Prostate gland (tissue), 2 donors: Measurements from ENCODE around the gene NAPA. TPM values are rescaled to one million over a fixed set of nuclear protein-coding genes. Genes with fewer than 3 reads are reported as not detected.

Experiments used
- DNase-seq: peaks from one replicate; pipeline ENCODE4 v3.0.0-alpha.2; 2019; ENCODE audit warnings: low spot score
- H3K27ac ChIP-seq, 2 donors: fragments of 200-600 bp; sonication (generic); 2 replicates each; pipeline ENCODE4 v1.5.1; 2017 to 2019
- H3K27me3 ChIP-seq: fragments of 200-600 bp; sonication (generic); replicated peaks from 2 replicates; pipeline ENCODE4 v1.5.1; 2019; ENCODE audit not compliant: insufficient read depth
- H3K36me3 ChIP-seq, 2 donors: fragments of 200-600 bp; sonication (generic); 1 replicate in 1 of 2; 2 replicates in 1 of 2; pipeline versions ENCODE4 v1.5.1 to v1.8.1; 2017 to 2019
- H3K4me1 ChIP-seq: fragments of 200-600 bp; sonication (generic); replicated peaks from 2 replicates; pipeline ENCODE4 v1.5.1; 2019
- H3K4me3 ChIP-seq, 2 donors: fragments of 200-600 bp; sonication (generic); 2 replicates each; pipeline ENCODE4 v1.5.1; 2017 to 2019
- H3K9me3 ChIP-seq: fragments of 200-600 bp; sonication (generic); 2 replicates; pipeline ENCODE4 v1.5.1; 2017
- POLR2A ChIP-seq: fragments of 450-650 bp; IDR thresholded peaks from one replicate; pipeline ENCODE4 v1.6.1; 2016; ENCODE audit warnings: antibody characterized with exemption, mild to moderate bottlenecking
- POLR2AphosphoS5 ChIP-seq: sonication (generic); formaldehyde crosslinking; IDR thresholded peaks from one replicate; pipeline ENCODE4 v1.6.1; 2017; ENCODE audit warnings: antibody characterized with exemption
- WGBS: methylation state at CpG from one replicate; pipeline ENCODE4 v1.1.5; 2018; 5-methylcytosine and 5-hydroxymethylcytosine counted together
- intact Hi-C: fragments of 100-400 bp; cut with DNase I; formaldehyde crosslinking; loops from one replicate; pipeline ENCODE4 v1.14.2; 2022
- total RNA-seq, 2 donors: library from RNA; depleted of rRNA; stranded (reverse); fragments of >200 nt; gene quantifications; one replicate each; pipeline ENCODE4 v1.1.0, GENCODE V29; 2016
- TF ChIP-seq, protein P1 (sequence below), 4 experiments: fragments of 200-600 bp in 2 of 4; fragments of 450-650 bp in 2 of 4; sonication (generic) in 2 of 4; IDR thresholded peaks; 1 replicate in 3 of 4; 2 replicates in 1 of 4; pipeline ENCODE4 v1.5.1; 2016 to 2019; ENCODE audit warnings: antibody characterized with exemption in 4 of 4, mild to moderate bottlenecking in 2 of 4, moderate library complexity in 2 of 4

NAPA gene
- total RNA-seq, 2 donors from 2014 or later = 263 to 422 TPM

GRCh38 chr19:47499863-47500830 lies 14.7 kb downstream of the NAPA start:
- intact Hi-C loops = no loop called here
- Histone ChIP-seq H3K36me3 (peaks cover 6 to 10% of the 10 kb centered on the region in 2 donors), H3K4me1 (peaks cover 6% of the 10 kb centered on the region), H3K9me3 (no peaks in the 10 kb centered on the region), H3K27ac (peak overlapping the region; percentile 60 to 76), H3K4me3 (no peak overlapping the region), H3K27me3 (no peaks in the 10 kb centered on the region)
- TF ChIP-seq, protein P1, sequence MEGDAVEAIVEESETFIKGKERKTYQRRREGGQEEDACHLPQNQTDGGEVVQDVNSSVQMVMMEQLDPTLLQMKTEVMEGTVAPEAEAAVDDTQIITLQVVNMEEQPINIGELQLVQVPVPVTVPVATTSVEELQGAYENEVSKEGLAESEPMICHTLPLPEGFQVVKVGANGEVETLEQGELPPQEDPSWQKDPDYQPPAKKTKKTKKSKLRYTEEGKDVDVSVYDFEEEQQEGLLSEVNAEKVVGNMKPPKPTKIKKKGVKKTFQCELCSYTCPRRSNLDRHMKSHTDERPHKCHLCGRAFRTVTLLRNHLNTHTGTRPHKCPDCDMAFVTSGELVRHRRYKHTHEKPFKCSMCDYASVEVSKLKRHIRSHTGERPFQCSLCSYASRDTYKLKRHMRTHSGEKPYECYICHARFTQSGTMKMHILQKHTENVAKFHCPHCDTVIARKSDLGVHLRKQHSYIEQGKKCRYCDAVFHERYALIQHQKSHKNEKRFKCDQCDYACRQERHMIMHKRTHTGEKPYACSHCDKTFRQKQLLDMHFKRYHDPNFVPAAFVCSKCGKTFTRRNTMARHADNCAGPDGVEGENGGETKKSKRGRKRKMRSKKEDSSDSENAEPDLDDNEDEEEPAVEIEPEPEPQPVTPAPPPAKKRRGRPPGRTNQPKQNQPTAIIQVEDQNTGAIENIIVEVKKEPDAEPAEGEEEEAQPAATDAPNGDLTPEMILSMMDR (IDR thresholded peaks at IDR 0.05) = peak in 1 of 4 experiments; percentile 20
- TF ChIP-seq POLR2A = no peak
- peak; percentile 91 for TF ChIP-seq POLR2AphosphoS5
- DNase-seq = peak; percentile 86
- WGBS = 44% methylated on average over 32 of the region's 32 CpGs

DNA sequence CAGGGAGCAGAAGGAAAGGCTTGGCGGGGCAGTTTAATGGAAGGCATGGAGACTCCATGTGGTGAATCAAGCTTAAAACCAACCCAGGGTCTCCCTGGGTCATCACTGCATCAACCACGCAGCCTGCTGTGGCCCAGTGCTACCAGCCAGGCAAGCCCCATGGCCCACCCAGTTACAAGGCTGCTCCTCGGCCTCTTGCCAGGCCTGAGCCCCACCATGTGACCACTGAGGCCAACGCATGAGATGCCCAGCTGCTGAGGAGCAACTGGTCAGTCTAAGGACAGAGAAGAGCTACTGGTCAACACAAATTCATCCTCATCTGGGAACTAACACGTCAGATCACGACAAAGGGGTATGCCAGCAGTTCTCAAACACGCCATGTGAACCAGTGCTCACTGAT lies 15.5 kb downstream of the NAPA start:
- Histone ChIP-seq H3K36me3 (peaks cover 6 to 10% of the 10 kb centered on the region in 2 donors), H3K9me3 (no peaks in the 10 kb centered on the region), H3K4me1 (peaks cover 5% of the 10 kb centered on the region), H3K27ac (peak overlapping the region in 1 of 2 donors; percentile 76), H3K4me3 (no peak overlapping the region), H3K27me3 (no peaks in the 10 kb centered on the region)
- TF ChIP-seq POLR2A = no peak
- TF ChIP-seq, protein P1 (IDR thresholded peaks at IDR 0.05) = no peak
- TF ChIP-seq POLR2AphosphoS5 = no peak
- intact Hi-C loops = no loop called here
- no peak for DNase-seq
- WGBS = 88% methylated on average over 7 of the region's 7 CpGs

DNA sequence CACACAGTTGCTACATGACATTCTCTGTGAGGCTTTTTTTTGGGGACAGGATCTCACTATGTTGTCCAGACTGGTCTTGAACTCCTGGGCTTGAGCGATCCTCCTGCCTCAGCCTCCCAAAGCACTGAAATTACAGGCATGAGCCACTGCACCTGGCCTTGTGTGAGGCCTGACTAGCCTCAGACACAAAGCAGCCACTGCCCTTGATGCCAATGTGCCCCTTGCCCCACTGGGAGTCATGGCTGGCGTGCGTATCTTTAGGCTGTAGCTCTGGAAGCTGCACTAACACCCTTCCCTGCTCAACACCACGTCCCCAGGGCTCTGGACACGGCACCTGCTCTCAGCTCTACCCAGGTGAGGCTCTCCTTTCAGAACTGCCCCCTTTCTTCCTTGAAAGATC lies 16.3 kb downstream of the NAPA start:
- Histone ChIP-seq H3K9me3 (no peaks in the 10 kb centered on the region), H3K4me3 (no peak overlapping the region), H3K36me3 (peaks cover under 1 to 10% of the 10 kb centered on the region in 2 donors), H3K4me1 (peaks cover 5% of the 10 kb centered on the region), H3K27ac (peak overlapping the region in 1 of 2 donors; percentile 76), H3K27me3 (no peaks in the 10 kb centered on the region)
- intact Hi-C loops = no loop called here
- WGBS = 87% methylated on average over 5 of the region's 5 CpGs
- TF ChIP-seq POLR2A = no peak
- TF ChIP-seq POLR2AphosphoS5 = no peak
- TF ChIP-seq, protein P1 (IDR thresholded peaks at IDR 0.05) = no peak
- DNase-seq = no peak

GRCh38 chr19:47497821-47498520 lies 16.9 kb downstream of the NAPA start:
- peak overlapping the region; percentile 17 to 76 for H3K27ac ChIP-seq
- peaks cover 4 to 7% of the 10 kb centered on the region in 2 donors for H3K36me3 ChIP-seq
- DNase-seq = no peak
- no peaks in the 10 kb centered on the region for H3K9me3 ChIP-seq
- intact Hi-C loops = no loop called here
- 77% methylated on average over 14 of the region's 14 CpGs for WGBS
- H3K27me3 ChIP-seq = no peaks in the 10 kb centered on the region
- H3K4me3 ChIP-seq = no peak overlapping the region
- TF ChIP-seq, protein P1 (IDR thresholded peaks at IDR 0.05) = no peak
- TF ChIP-seq POLR2AphosphoS5 (no peak), POLR2A (no peak)
- H3K4me1 ChIP-seq = peaks cover 5% of the 10 kb centered on the region
